IMR-90 (cell line): Measurements from ENCODE around the gene PRAF2. TPM values are rescaled to one million over a fixed set of nuclear protein-coding genes. Genes with fewer than 3 reads are reported as not detected.

Source experiments
- ATAC-seq: fragments of 200-7000 bp; cut with Tn5 transposase; 2 replicates; pipeline ENCODE4 v1.9.1; 2020; ENCODE audit warnings: low read depth, mild to moderate bottlenecking, moderate library complexity
- BruUV-seq: library from RNA; stranded (reverse); fragments of 400-500 nt; replicated peaks from 2 replicates; lab custom pipeline; 2021; lab: Mats Ljungman, UMichigan
- CTCF ChIA-PET: fragments of 300-600 bp; formaldehyde crosslinking; extraction: SDS; loops from one replicate; lab custom pipeline; 2021; ENCODE audit warnings: antibody characterized with exemption; lab: Yijun Ruan, JAX
- POLR2A ChIA-PET: fragments of 300-600 bp; sonication (Branson Sonifier 250); formaldehyde crosslinking; loops from one replicate; lab custom pipeline; 2022; ENCODE audit warnings: antibody characterized with exemption; ENCODE audit not compliant: unreplicated experiment; lab: Charles Lee
- DNase-seq: peaks from one replicate; pipeline ENCODE4 v3.0.0; 2013
- H2AFZ ChIP-seq: replicated peaks from 2 replicates; pipeline ENCODE3; 2013; ENCODE audit warnings: low read length, mild to moderate bottlenecking; ENCODE audit not compliant: poor library complexity
- H2AK5ac ChIP-seq: 2 replicates; pipeline ENCODE4 v1.6.1; 2013; ENCODE audit warnings: low read depth, low read length, inconsistent platforms
- H2AK9ac ChIP-seq: replicated peaks from 2 replicates; pipeline ENCODE3; 2013; ENCODE audit warnings: mild to moderate bottlenecking, low read depth, low read length, moderate library complexity; ENCODE audit not compliant: poor library complexity
- H2BK120ac ChIP-seq: 2 replicates; pipeline ENCODE4 v1.6.1; 2013; ENCODE audit warnings: low read depth, low read length, inconsistent platforms
- H2BK15ac ChIP-seq: 3 replicates; pipeline ENCODE4 v1.6.1; 2013; ENCODE audit warnings: low read depth, low read length, inconsistent platforms
- H2BK20ac ChIP-seq: 2 replicates; pipeline ENCODE4 v1.6.1; 2013; ENCODE audit warnings: low read depth, mild to moderate bottlenecking, inconsistent platforms, low read length, moderate library complexity
- H2BK5ac ChIP-seq: 2 replicates; pipeline ENCODE4 v1.6.1; 2013; ENCODE audit warnings: mild to moderate bottlenecking, low read depth, low read length, inconsistent platforms; ENCODE audit not compliant: poor library complexity, severe bottlenecking
- H3K14ac ChIP-seq: replicated peaks from 2 replicates; pipeline ENCODE4 v1.6.1; 2013; ENCODE audit warnings: low read depth, low read length, inconsistent platforms
- H3K18ac ChIP-seq: 2 replicates; pipeline ENCODE4 v1.6.1; 2013; ENCODE audit warnings: low read depth, low read length, control low read depth
- H3K23ac ChIP-seq: 2 replicates; pipeline ENCODE4 v1.6.1; 2013; ENCODE audit warnings: low read depth, low read length, inconsistent platforms
- H3K27ac ChIP-seq: 2 replicates; pipeline ENCODE4 v1.5.1; 2013; ENCODE audit warnings: mild to moderate bottlenecking, control low read depth, low read length; ENCODE audit not compliant: insufficient read depth
- H3K27me3 ChIP-seq: 2 replicates; pipeline ENCODE4 v1.6.1; 2013; ENCODE audit warnings: low read length; ENCODE audit not compliant: control insufficient read depth, insufficient read depth
- H3K36me3 ChIP-seq: 2 replicates; pipeline ENCODE4 v1.6.1; 2013; ENCODE audit warnings: low read length, mixed read lengths; ENCODE audit not compliant: control insufficient read depth, insufficient read depth
- H3K4ac ChIP-seq: 2 replicates; pipeline ENCODE4 v1.6.1; 2013; ENCODE audit warnings: low read depth, low read length, inconsistent platforms
- H3K4me1 ChIP-seq: 2 replicates; pipeline ENCODE4 v1.6.1; 2013; ENCODE audit warnings: low read length, mixed read lengths; ENCODE audit not compliant: control insufficient read depth, insufficient read depth
- H3K4me2 ChIP-seq: 2 replicates; pipeline ENCODE4 v1.6.1; 2013; ENCODE audit warnings: low read depth, mild to moderate bottlenecking, control low read depth, low read length, moderate library complexity
- H3K4me3 ChIP-seq: 2 replicates; pipeline ENCODE4 v1.5.1; 2013; ENCODE audit warnings: low read depth, mild to moderate bottlenecking, control low read depth, low read length, moderate library complexity; ENCODE audit not compliant: insufficient read depth
- H3K56ac ChIP-seq: 2 replicates; pipeline ENCODE4 v1.6.1; 2013; ENCODE audit warnings: low read length, inconsistent platforms; ENCODE audit not compliant: insufficient read depth; ENCODE audit errors: extremely low read depth
- H3K79me1 ChIP-seq, 2 experiments: 2 replicates each; pipeline ENCODE4 v1.6.1; 2013; ENCODE audit warnings: low read length in 2 of 2, inconsistent platforms in 1 of 2, low read depth in 1 of 2
- H3K9ac ChIP-seq: 2 replicates; pipeline ENCODE4 v1.6.1; 2013; ENCODE audit warnings: low read depth, low read length, control low read depth
- H3K9me1 ChIP-seq: 2 replicates; pipeline ENCODE4 v1.6.1; 2013; ENCODE audit warnings: low read length, inconsistent platforms; ENCODE audit not compliant: insufficient read depth
- H3K9me3 ChIP-seq: 2 replicates; pipeline ENCODE4 v1.6.1; 2013; ENCODE audit warnings: low read length; ENCODE audit not compliant: control insufficient read depth, insufficient read depth
- H4K20me1 ChIP-seq: 2 replicates; pipeline ENCODE4 v1.6.1; 2013; ENCODE audit warnings: low read length, inconsistent platforms; ENCODE audit not compliant: insufficient read depth
- H4K5ac ChIP-seq: 2 replicates; pipeline ENCODE4 v1.6.1; 2013; ENCODE audit warnings: mild to moderate bottlenecking, low read depth, low read length, control low read depth
- H4K8ac ChIP-seq, 2 experiments: 2 replicates each; pipeline ENCODE4 v1.6.1; 2013; ENCODE audit warnings: low read depth in 2 of 2, low read length in 2 of 2, control low read depth in 1 of 2, inconsistent platforms in 1 of 2
- H4K91ac ChIP-seq: 2 replicates; pipeline ENCODE4 v1.6.1; 2013; ENCODE audit warnings: low read depth, low read length, inconsistent platforms; ENCODE audit not compliant: insufficient read depth
- BHLHE40 ChIP-seq: fragments of 150-350 bp; IDR thresholded peaks from 2 replicates; pipeline ENCODE4 v1.6.1; 2016; ENCODE audit warnings: mild to moderate bottlenecking, low read depth, low read length
- CEBPB ChIP-seq: IDR thresholded peaks from 2 replicates; pipeline ENCODE4 v1.6.1; 2012; ENCODE audit warnings: low read depth, low read length, improper control_type of control experiment
- CHD1 ChIP-seq: IDR thresholded peaks from 2 replicates; pipeline ENCODE4 v1.6.1; 2012; ENCODE audit warnings: low read depth, low read length, improper control_type of control experiment
- FOS ChIP-seq: fragments of 150-350 bp; IDR thresholded peaks from 2 replicates; pipeline ENCODE4 v1.6.1; 2016; ENCODE audit warnings: low read depth, low read length
- MAFK ChIP-seq: IDR thresholded peaks from 2 replicates; pipeline ENCODE4 v1.6.1; 2012; ENCODE audit warnings: low read depth, low read length, improper control_type of control experiment
- MAZ ChIP-seq: IDR thresholded peaks from 2 replicates; pipeline ENCODE4 v1.6.1; 2012; ENCODE audit warnings: low read depth, mild to moderate bottlenecking, low read length, improper control_type of control experiment, moderate library complexity, borderline replicate concordance
- MXI1 ChIP-seq: IDR thresholded peaks from 2 replicates; pipeline ENCODE4 v1.6.1; 2012; ENCODE audit warnings: low read depth, mild to moderate bottlenecking, low read length, moderate library complexity, borderline replicate concordance
- NFE2L2 ChIP-seq: fragments of 150-350 bp; IDR thresholded peaks from 2 replicates; pipeline ENCODE4 v1.6.1; 2016; ENCODE audit warnings: low read depth, mild to moderate bottlenecking, low read length
- POLR2A ChIP-seq: IDR thresholded peaks from 2 replicates; pipeline ENCODE4 v1.6.1; 2012; ENCODE audit warnings: mild to moderate bottlenecking, low read depth, low read length
- RAD21 ChIP-seq: IDR thresholded peaks from 2 replicates; pipeline ENCODE4 v1.6.1; 2012; ENCODE audit warnings: low read length, improper control_type of control experiment
- RCOR1 ChIP-seq: IDR thresholded peaks from 2 replicates; pipeline ENCODE4 v1.6.1; 2012; ENCODE audit warnings: mild to moderate bottlenecking, low read length, improper control_type of control experiment; ENCODE audit not compliant: insufficient replicate concordance
- RFX5 ChIP-seq: IDR thresholded peaks from 2 replicates; pipeline ENCODE4 v1.8.0; 2012; ENCODE audit warnings: low read depth, mild to moderate bottlenecking, low read length, moderate library complexity
- SMC3 ChIP-seq: fragments of 150-350 bp; IDR thresholded peaks from 2 replicates; pipeline ENCODE4 v1.6.1; 2016; ENCODE audit warnings: low read depth, mild to moderate bottlenecking, antibody characterized with exemption, low read length, moderate library complexity
- WGBS, 2 experiments: methylation state at CpG; one replicate each; pipeline versions ENCODE4 v1.1.5 to v1.1.7; 2013; ENCODE audit warnings: missing lambda C conversion rate in 2 of 2; ENCODE audit not compliant: insufficient read length in 1 of 2; ENCODE audit errors: extremely low coverage in 2 of 2; 5-methylcytosine and 5-hydroxymethylcytosine counted together
- dilution Hi-C: fragments of 300-500 bp; cut with HindIII; formaldehyde crosslinking; loops from one replicate; pipeline ENCODE4 v1.14.3; 2018; ENCODE audit warnings: low sequenced_read_pairs; ENCODE audit not compliant: unreplicated experiment
- in situ Hi-C: fragments of 300-500 bp; cut with MboI; formaldehyde crosslinking; loops from 3 replicates; pipeline ENCODE4 v1.14.3; 2019; ENCODE audit warnings: low sequenced_read_pairs, inconsistent platforms, mixed read lengths
- intact Hi-C: fragments of 100-400 bp; cut with micrococcal nuclease; formaldehyde crosslinking; loops from 2 replicates; pipeline ENCODE4 v1.10.0; 2022
- polyA plus RNA-seq, 3 experiments: library from polyadenylated mRNA; depleted of rRNA; stranded (reverse); fragments of >200 nt; gene quantifications; 2 replicates each; pipeline ENCODE4 v1.2.3, GENCODE V29; 2012; ENCODE audit warnings: low replicate concordance in 1 of 3
- total RNA-seq: library from RNA; depleted of rRNA; stranded (reverse); fragments of >200 nt; gene quantifications from 2 replicates; pipeline ENCODE4 v1.2.3, GENCODE V29; 2012
- TF ChIP-seq, protein P1 (sequence below): conservative IDR thresholded peaks from 2 replicates; pipeline ENCODE4 v1.5.1; 2012; ENCODE audit warnings: mild to moderate bottlenecking, low read depth, low read length, improper control_type of control experiment
- TF ChIP-seq, protein P2 (sequence below): fragments of 150-350 bp; IDR thresholded peaks from 2 replicates; pipeline ENCODE4 v1.6.1; 2017; ENCODE audit warnings: mild to moderate bottlenecking, antibody characterized with exemption, low read length, low read depth
- TF ChIP-seq, protein P3 (sequence below): fragments of 150-350 bp; IDR thresholded peaks from 2 replicates; pipeline ENCODE4 v1.6.1; 2016; ENCODE audit warnings: low read depth, mild to moderate bottlenecking, low read length, moderate library complexity, borderline replicate concordance

Gene PRAF2
- total and polyA plus RNA-seq, 2 of the 4 experiments (the other 2 are of a cell fraction) = 3.8 to 65.5 TPM

DNA sequence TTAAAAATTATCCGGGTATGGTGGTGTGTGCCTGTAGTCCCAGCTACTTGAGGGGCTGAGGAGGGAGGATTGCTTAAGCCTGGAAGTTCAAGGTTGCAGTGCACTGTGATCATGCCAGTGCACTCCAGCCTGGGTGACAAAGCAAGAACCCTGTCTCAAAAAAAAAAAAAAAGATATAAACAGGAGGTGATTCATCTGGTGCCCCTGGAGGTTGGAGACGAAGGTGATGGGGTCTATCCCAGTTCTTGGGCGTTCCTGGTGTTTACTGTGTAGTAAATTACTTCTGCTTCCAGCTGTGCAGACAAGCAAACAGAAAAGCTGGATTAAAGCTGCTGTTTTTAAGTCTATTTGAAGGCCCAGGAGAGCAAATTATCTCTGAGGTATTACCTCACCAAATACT, 29.8 kb upstream of the PRAF2 start:
- no peak overlapping the region for H4K8ac ChIP-seq
- WGBS, 2 experiments = 57% methylated on average over 1 of the region's 3 CpGs; no CpG with 5 or more reads in 1 of the 2 experiments
- no peaks in the 10 kb centered on the region for H3K9me3 ChIP-seq
- no peaks in the 10 kb centered on the region for H4K20me1 ChIP-seq
- H3K18ac ChIP-seq = no peak overlapping the region
- no peak for TF ChIP-seq POLR2A
- TF ChIP-seq CEBPB = no peak
- TF ChIP-seq RCOR1 = no peak
- TF ChIP-seq, protein P1, sequence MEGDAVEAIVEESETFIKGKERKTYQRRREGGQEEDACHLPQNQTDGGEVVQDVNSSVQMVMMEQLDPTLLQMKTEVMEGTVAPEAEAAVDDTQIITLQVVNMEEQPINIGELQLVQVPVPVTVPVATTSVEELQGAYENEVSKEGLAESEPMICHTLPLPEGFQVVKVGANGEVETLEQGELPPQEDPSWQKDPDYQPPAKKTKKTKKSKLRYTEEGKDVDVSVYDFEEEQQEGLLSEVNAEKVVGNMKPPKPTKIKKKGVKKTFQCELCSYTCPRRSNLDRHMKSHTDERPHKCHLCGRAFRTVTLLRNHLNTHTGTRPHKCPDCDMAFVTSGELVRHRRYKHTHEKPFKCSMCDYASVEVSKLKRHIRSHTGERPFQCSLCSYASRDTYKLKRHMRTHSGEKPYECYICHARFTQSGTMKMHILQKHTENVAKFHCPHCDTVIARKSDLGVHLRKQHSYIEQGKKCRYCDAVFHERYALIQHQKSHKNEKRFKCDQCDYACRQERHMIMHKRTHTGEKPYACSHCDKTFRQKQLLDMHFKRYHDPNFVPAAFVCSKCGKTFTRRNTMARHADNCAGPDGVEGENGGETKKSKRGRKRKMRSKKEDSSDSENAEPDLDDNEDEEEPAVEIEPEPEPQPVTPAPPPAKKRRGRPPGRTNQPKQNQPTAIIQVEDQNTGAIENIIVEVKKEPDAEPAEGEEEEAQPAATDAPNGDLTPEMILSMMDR = no peak
- TF ChIP-seq RFX5 = no peak
- no peak for TF ChIP-seq RAD21
- TF ChIP-seq, protein P2, sequence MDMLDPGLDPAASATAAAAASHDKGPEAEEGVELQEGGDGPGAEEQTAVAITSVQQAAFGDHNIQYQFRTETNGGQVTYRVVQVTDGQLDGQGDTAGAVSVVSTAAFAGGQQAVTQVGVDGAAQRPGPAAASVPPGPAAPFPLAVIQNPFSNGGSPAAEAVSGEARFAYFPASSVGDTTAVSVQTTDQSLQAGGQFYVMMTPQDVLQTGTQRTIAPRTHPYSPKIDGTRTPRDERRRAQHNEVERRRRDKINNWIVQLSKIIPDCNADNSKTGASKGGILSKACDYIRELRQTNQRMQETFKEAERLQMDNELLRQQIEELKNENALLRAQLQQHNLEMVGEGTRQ = no peak
- TF ChIP-seq CHD1 = no peak
- TF ChIP-seq, protein P3, sequence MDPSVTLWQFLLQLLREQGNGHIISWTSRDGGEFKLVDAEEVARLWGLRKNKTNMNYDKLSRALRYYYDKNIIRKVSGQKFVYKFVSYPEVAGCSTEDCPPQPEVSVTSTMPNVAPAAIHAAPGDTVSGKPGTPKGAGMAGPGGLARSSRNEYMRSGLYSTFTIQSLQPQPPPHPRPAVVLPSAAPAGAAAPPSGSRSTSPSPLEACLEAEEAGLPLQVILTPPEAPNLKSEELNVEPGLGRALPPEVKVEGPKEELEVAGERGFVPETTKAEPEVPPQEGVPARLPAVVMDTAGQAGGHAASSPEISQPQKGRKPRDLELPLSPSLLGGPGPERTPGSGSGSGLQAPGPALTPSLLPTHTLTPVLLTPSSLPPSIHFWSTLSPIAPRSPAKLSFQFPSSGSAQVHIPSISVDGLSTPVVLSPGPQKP = no peak
- TF ChIP-seq MXI1 = no peak
- TF ChIP-seq MAZ = no peak
- TF ChIP-seq MAFK = no peak
- TF ChIP-seq SMC3 = no peak
- TF ChIP-seq BHLHE40 = no peak
- TF ChIP-seq FOS = no peak
- no peak for TF ChIP-seq NFE2L2
- H3K4me1 ChIP-seq = no peaks in the 10 kb centered on the region
- no peak overlapping the region for H2AK5ac ChIP-seq
- no peak overlapping the region for H2AK9ac ChIP-seq
- no peak overlapping the region for H2BK20ac ChIP-seq
- no peak overlapping the region for H3K9ac ChIP-seq
- BruUV-seq = no TSS peak
- no peak overlapping the region for H3K4me2 ChIP-seq
- no peak for DNase-seq
- no peak overlapping the region for H4K91ac ChIP-seq
- ChIA-PET CTCF (interaction anchor here (0.6 kb wide), 1 partner anchor 60 kb away, joined by 5 read pairs; no protein-coding TSS in a partner anchor), POLR2A (interaction anchor here (0.7 kb wide), 1 partner anchor 54 kb away, joined by 12 read pairs; no protein-coding TSS in a partner anchor)
- H3K27ac ChIP-seq = no peak overlapping the region
- no peak overlapping the region for H3K14ac ChIP-seq
- ATAC-seq = no peak
- no peak overlapping the region for H3K23ac ChIP-seq
- H3K56ac ChIP-seq = no peak overlapping the region
- H3K27me3 ChIP-seq = no peaks in the 10 kb centered on the region
- dilution Hi-C loops = no loop called here
- in situ Hi-C loops = no loop called here
- H2BK15ac ChIP-seq = no peak overlapping the region
- H2BK5ac ChIP-seq = no peak overlapping the region
- no peak overlapping the region for H2BK120ac ChIP-seq
- H2AFZ ChIP-seq = no peak overlapping the region
- intact Hi-C loops = no loop called here
- no peak overlapping the region for H3K4me3 ChIP-seq
- no peak overlapping the region for H3K4ac ChIP-seq
- H3K9me1 ChIP-seq = no peaks in the 10 kb centered on the region
- no peaks in the 10 kb centered on the region for H3K79me1 ChIP-seq
- H4K5ac ChIP-seq = no peak overlapping the region
- H3K36me3 ChIP-seq = no peaks in the 10 kb centered on the region
